ENCODE results near the gene APAF1. TPM values are rescaled to one million over a fixed set of nuclear protein-coding genes. Genes with fewer than 3 reads are reported as not detected.

APAF1 gene
- polyA plus RNA-seq, 3 donors = 29.5 to 36.7 (median 30.0) TPM

DNA sequence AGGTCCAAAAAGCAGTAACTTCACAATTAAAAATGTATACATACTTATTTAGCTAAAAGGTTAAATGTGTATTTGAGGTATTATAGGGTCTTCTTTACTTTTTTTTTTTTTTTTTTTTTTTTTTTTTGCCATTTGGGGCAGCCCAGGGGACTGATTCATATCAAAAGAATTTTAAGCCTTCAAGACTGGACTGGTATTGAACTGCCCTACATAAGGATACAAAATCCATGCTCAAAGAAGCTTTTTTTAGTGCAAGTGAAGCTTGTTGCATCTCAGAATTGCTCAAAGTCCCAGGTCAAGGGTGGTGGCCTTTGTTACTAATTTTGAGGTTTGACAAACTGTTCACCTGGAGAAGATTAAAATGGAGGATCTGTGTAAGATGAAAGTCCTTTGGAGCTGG lies 124.0 kb downstream of the APAF1 start:
- Histone ChIP-seq H3K4me3 (replicated peaks in 1 of 3; ENCODE audit: low read depth in 2 of 3, low read length in 3 of 3) (no peak overlapping the region), H3K79me2 (ENCODE audit: insufficient read depth, low read length) (no peaks in the 10 kb centered on the region), H2AFZ (ENCODE audit: insufficient read depth, low read depth, low read length, poor library complexity, severe bottlenecking) (no peak overlapping the region), H3K9me3 (replicated peaks in 1 of 2; ENCODE audit: control insufficient read depth in 1 of 2, insufficient read depth in 1 of 2, low read length in 2 of 2) (peaks cover 0 to 4% of the 10 kb centered on the region in 2 donors), H3K4me1 (ENCODE audit: control insufficient read depth in 1 of 2, insufficient read depth in 2 of 2, low read length in 2 of 2) (no peaks in the 10 kb centered on the region), H3K4me2 (replicated peaks; ENCODE audit: extremely low read depth, low read length, poor library complexity, severe bottlenecking) (no peak overlapping the region), H3K36me3 (replicated peaks in 1 of 2; ENCODE audit: control insufficient read depth in 1 of 2, insufficient read depth in 2 of 2, low read length in 2 of 2) (no peaks in the 10 kb centered on the region), H3K27ac (ENCODE audit: low read depth in 1 of 2, low read length in 2 of 2) (no peak overlapping the region), H3K9ac (ENCODE audit: insufficient read depth, low read length, poor library complexity, severe bottlenecking) (no peak overlapping the region), H3K27me3 (ENCODE audit: control insufficient read depth in 2 of 2, insufficient read depth in 2 of 2, low read length in 2 of 2) (no peaks in the 10 kb centered on the region), H4K20me1 (ENCODE audit: insufficient read depth, low read length) (no peaks in the 10 kb centered on the region)
- peaks cover 2 to 5% (median 3%) of the 10 kb centered on the region in 3 donors for H3K27me3 Mint-ChIP-seq (ENCODE audit: low read depth in 3 of 3)
- H3K36me3 Mint-ChIP-seq = no peaks in the 10 kb centered on the region
- TF ChIP-seq, protein P1, sequence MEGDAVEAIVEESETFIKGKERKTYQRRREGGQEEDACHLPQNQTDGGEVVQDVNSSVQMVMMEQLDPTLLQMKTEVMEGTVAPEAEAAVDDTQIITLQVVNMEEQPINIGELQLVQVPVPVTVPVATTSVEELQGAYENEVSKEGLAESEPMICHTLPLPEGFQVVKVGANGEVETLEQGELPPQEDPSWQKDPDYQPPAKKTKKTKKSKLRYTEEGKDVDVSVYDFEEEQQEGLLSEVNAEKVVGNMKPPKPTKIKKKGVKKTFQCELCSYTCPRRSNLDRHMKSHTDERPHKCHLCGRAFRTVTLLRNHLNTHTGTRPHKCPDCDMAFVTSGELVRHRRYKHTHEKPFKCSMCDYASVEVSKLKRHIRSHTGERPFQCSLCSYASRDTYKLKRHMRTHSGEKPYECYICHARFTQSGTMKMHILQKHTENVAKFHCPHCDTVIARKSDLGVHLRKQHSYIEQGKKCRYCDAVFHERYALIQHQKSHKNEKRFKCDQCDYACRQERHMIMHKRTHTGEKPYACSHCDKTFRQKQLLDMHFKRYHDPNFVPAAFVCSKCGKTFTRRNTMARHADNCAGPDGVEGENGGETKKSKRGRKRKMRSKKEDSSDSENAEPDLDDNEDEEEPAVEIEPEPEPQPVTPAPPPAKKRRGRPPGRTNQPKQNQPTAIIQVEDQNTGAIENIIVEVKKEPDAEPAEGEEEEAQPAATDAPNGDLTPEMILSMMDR (IDR thresholded peaks at IDR 0.05) = no peak
- H3K9me3 Mint-ChIP-seq = peaks cover 0 to 6% (median 2%) of the 10 kb centered on the region in 7 donors
- no peaks in the 10 kb centered on the region for H3K4me1 Mint-ChIP-seq
- no peak overlapping the region for H3K27ac Mint-ChIP-seq
- intact Hi-C loops (cut with micrococcal nuclease) = no loop called here
- no peak overlapping the region for H3K4me3 Mint-ChIP-seq
- DNase-seq = no peak

- no peak overlapping the region for H3K4me3 ChIP-seq (replicated peaks in 1 of 3; ENCODE audit: low read depth in 2 of 3, low read length in 3 of 3)
- TF ChIP-seq, protein P1 (IDR thresholded peaks at IDR 0.05) = no peak
- H3K27ac ChIP-seq (ENCODE audit: low read depth in 1 of 2, low read length in 2 of 2) = no peak overlapping the region
- no peaks in the 10 kb centered on the region for H4K20me1 ChIP-seq (ENCODE audit: insufficient read depth, low read length)
- intact Hi-C loops (cut with micrococcal nuclease) = no loop called here
- no peaks in the 10 kb centered on the region for H3K27me3 ChIP-seq (ENCODE audit: control insufficient read depth in 2 of 2, insufficient read depth in 2 of 2, low read length in 2 of 2)
- no peaks in the 10 kb centered on the region for H3K36me3 ChIP-seq (replicated peaks in 1 of 2; ENCODE audit: control insufficient read depth in 1 of 2, insufficient read depth in 2 of 2, low read length in 2 of 2)
- WGBS (ENCODE audit: insufficient coverage) = no CpG with 5 or more reads among the region's 4 CpGs
- peaks cover 0 to 4% of the 10 kb centered on the region in 2 donors for H3K9me3 ChIP-seq (replicated peaks in 1 of 2; ENCODE audit: control insufficient read depth in 1 of 2, insufficient read depth in 1 of 2, low read length in 2 of 2)
- no peaks in the 10 kb centered on the region for H3K79me2 ChIP-seq (ENCODE audit: insufficient read depth, low read length)
- no peaks in the 10 kb centered on the region for H3K4me1 Mint-ChIP-seq
- H3K27me3 Mint-ChIP-seq (ENCODE audit: low read depth in 3 of 3) = peaks cover 0 to 5% (median 0%) of the 10 kb centered on the region in 3 donors
- no peaks in the 10 kb centered on the region for H3K36me3 Mint-ChIP-seq
- no peak overlapping the region for H2AFZ ChIP-seq (ENCODE audit: insufficient read depth, low read depth, low read length, poor library complexity, severe bottlenecking)
- H3K4me3 Mint-ChIP-seq = no peak overlapping the region
- no peak for DNase-seq
- no peaks in the 10 kb centered on the region for H3K4me1 ChIP-seq (ENCODE audit: control insufficient read depth in 1 of 2, insufficient read depth in 2 of 2, low read length in 2 of 2)
- H3K9me3 Mint-ChIP-seq = peaks cover 0 to 6% (median 2%) of the 10 kb centered on the region in 7 donors
- no peak overlapping the region for H3K9ac ChIP-seq (ENCODE audit: insufficient read depth, low read length, poor library complexity, severe bottlenecking)
- no peak overlapping the region for H3K27ac Mint-ChIP-seq
- H3K4me2 ChIP-seq (replicated peaks; ENCODE audit: extremely low read depth, low read length, poor library complexity, severe bottlenecking) = no peak overlapping the region
Measured at GRCh38 chr12:98770230-98770629, 125.1 kb downstream of the APAF1 start.
